ENCODE data around the gene APLF. TPM values are rescaled to one million over a fixed set of nuclear protein-coding genes. Genes with fewer than 3 reads are reported as not detected.

Gene APLF
- total RNA-seq, 2 experiments from 2014 or later: 4.1 to 4.3 TPM

DNA sequence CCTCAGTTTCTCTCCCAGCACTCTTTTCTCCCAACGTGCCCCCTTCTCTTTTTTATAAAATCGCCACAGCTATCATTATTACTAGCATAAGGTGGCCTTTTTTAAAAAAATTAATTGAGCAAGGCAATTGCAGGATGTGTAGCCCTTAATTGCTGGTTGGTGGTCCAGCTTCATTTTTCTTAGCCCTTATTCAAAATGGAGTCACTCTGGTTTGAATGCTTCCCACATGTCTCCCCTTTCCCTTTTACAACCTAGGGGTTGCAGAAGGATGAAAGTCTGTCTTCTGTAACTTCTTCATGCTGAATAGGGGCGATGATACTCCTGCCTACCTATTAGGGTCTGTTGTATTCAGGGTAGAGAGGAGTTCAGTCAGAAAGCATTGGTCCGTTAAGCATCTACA is 139.4 kb downstream of the APLF start:
- POLR2A ChIA-PET: no interaction called here
- intact Hi-C loops (cut with DNase I, micrococcal nuclease): no loop called here
- CTCF ChIA-PET: no interaction called here

DNA sequence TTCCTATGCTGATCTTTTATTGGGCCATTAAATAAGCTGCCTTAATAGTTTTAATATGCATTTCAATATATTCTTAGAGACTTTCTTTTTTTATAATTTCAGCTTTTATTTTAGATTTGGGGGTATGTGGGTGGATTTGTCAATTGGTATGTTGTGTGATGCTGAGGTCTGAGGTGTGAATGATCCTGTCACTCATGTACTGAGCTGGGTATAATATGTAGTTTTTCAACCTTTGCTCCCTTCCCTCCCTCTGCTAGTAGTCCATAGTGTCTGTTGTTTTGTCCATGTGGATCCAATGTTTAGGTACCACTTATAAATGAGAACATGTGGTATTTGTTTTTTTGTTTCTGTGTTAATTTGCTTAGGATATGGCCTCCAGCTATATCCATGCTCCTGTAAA is 140.5 kb downstream of the APLF start:
- CTCF ChIA-PET: no interaction called here

More for the DNA sequence above, 139.4 kb downstream of the APLF start:
- H3K27ac ChIP-seq (ENCODE audit: low read depth in 1 of 2, low read length in 2 of 2): no peak overlapping the region
- H3K36me3 ChIP-seq (ENCODE audit: insufficient read depth, low read length): no peaks in the 10 kb centered on the region
- no peaks in the 10 kb centered on the region for H3K27me3 ChIP-seq (ENCODE audit: control insufficient read depth in 1 of 2, insufficient read depth in 2 of 2, low read length in 2 of 2)
- Mint-ChIP-seq H3K4me3 (no peak overlapping the region), H3K4me1 (ENCODE audit: low read depth) (no peaks in the 10 kb centered on the region), H3K27ac (no peak overlapping the region), H3K9me3 (peaks cover 12% of the 10 kb centered on the region), H3K27me3 (no peaks in the 10 kb centered on the region), H3K36me3 (ENCODE audit: low read depth) (no peaks in the 10 kb centered on the region)
- ATAC-seq (ENCODE audit: poor library complexity) (no peak), DNase-seq (no peak)
- peaks cover 4 to 18% of the 10 kb centered on the region in 2 experiments for H3K9me3 ChIP-seq (ENCODE audit: control insufficient read depth in 1 of 2, insufficient read depth in 1 of 2, low read length in 2 of 2)
- H3K4me3 ChIP-seq (ENCODE audit: low read length): no peak overlapping the region
- no peaks in the 10 kb centered on the region for H3K4me1 ChIP-seq (ENCODE audit: insufficient read depth, low read length)
- TF ChIP-seq CTCF (IDR thresholded peaks at IDR 0.05): no peak

DNA sequence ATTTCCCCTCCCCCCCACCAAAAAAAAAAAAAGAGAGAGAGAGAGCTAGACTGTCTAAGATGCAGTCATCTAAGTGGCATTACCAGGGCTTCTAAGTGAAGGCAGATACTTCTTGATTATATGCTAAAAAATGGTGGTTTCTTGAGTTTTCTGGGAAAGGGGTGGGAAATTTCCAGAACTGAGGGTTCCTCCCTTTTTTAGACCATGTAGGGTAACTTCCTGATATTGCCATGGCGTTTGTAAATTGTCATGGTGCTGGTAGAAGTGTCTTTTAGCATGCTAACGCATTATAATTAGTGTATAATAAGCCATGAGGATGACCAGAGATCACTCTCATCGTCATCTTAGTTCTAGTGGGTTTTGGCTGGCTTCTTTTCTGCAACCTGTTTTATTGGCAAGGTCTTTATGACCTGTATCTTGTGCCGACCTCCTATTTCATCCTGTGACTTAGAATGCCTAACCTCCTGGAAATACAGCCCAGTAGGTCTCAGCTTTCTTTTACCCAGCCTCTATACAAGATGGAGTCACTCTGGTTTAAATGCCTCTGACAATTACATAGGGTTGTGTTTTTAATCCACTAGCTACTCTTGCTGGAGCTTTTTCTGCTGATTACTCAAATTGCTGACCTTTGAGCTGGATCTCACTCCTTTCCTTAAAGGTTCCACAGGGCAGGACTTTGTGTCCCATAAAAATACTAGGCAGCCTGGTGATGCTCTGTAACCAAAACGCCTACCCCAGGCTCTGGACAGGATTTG is 145.6 kb downstream of the APLF start:
- Histone ChIP-seq H3K4me1 (ENCODE audit: insufficient read depth, low read length) (no peaks in the 10 kb centered on the region), H3K36me3 (ENCODE audit: insufficient read depth, low read length) (no peaks in the 10 kb centered on the region), H3K9me3 (ENCODE audit: control insufficient read depth in 1 of 2, insufficient read depth in 1 of 2, low read length in 2 of 2) (peaks cover 4% of the 10 kb centered on the region in 2 experiments), H3K4me3 (ENCODE audit: low read length) (no peak overlapping the region), H3K27ac (ENCODE audit: low read depth in 1 of 2, low read length in 2 of 2) (no peak overlapping the region), H3K27me3 (ENCODE audit: control insufficient read depth in 1 of 2, insufficient read depth in 2 of 2, low read length in 2 of 2) (no peaks in the 10 kb centered on the region)
- ATAC-seq (ENCODE audit: poor library complexity): no peak
- no peaks in the 10 kb centered on the region for H3K4me1 Mint-ChIP-seq (ENCODE audit: low read depth)
- no peaks in the 10 kb centered on the region for H3K36me3 Mint-ChIP-seq (ENCODE audit: low read depth)
- ChIA-PET CTCF (no interaction called here), POLR2A (no interaction called here)
- H3K27ac Mint-ChIP-seq: no peak overlapping the region
- peaks cover 10% of the 10 kb centered on the region for H3K9me3 Mint-ChIP-seq
- no peaks in the 10 kb centered on the region for H3K27me3 Mint-ChIP-seq
- H3K4me3 Mint-ChIP-seq: no peak overlapping the region
- DNase-seq: no peak
- intact Hi-C loops (cut with DNase I, micrococcal nuclease): no loop called here
- no peak for TF ChIP-seq CTCF (IDR thresholded peaks at IDR 0.05)

More for the DNA sequence above, 140.5 kb downstream of the APLF start:
- Mint-ChIP-seq H3K27me3 (no peaks in the 10 kb centered on the region), H3K9me3 (peaks cover 9% of the 10 kb centered on the region), H3K4me3 (no peak overlapping the region), H3K36me3 (ENCODE audit: low read depth) (no peaks in the 10 kb centered on the region), H3K4me1 (ENCODE audit: low read depth) (no peaks in the 10 kb centered on the region), H3K27ac (no peak overlapping the region)
- Histone ChIP-seq H3K4me1 (ENCODE audit: insufficient read depth, low read length) (no peaks in the 10 kb centered on the region), H3K9me3 (ENCODE audit: control insufficient read depth in 1 of 2, insufficient read depth in 1 of 2, low read length in 2 of 2) (peaks cover 4 to 10% of the 10 kb centered on the region in 2 experiments), H3K27me3 (ENCODE audit: control insufficient read depth in 1 of 2, insufficient read depth in 2 of 2, low read length in 2 of 2) (no peaks in the 10 kb centered on the region), H3K27ac (ENCODE audit: low read depth in 1 of 2, low read length in 2 of 2) (no peak overlapping the region), H3K4me3 (ENCODE audit: low read length) (no peak overlapping the region), H3K36me3 (ENCODE audit: insufficient read depth, low read length) (no peaks in the 10 kb centered on the region)
- intact Hi-C loops (cut with DNase I, micrococcal nuclease): no loop called here
- no peak for TF ChIP-seq CTCF (IDR thresholded peaks at IDR 0.05)
- ATAC-seq (ENCODE audit: poor library complexity) (no peak), DNase-seq (no peak)
- POLR2A ChIA-PET: no interaction called here

Data from CD4-positive, alpha-beta T cell (primary cell).